NK-92 treated with Interleukin-12 subunit alpha and Interleukin-12 subunit beta, amount 100 ng/mL, for 24 hours (cell line): ENCODE data around the gene EML1.

ENCODE experiments used
- DNase-seq: peaks from one replicate; lab custom pipeline; 2025; lab: John Stamatoyannopoulos, UW

Gene EML1

DNA sequence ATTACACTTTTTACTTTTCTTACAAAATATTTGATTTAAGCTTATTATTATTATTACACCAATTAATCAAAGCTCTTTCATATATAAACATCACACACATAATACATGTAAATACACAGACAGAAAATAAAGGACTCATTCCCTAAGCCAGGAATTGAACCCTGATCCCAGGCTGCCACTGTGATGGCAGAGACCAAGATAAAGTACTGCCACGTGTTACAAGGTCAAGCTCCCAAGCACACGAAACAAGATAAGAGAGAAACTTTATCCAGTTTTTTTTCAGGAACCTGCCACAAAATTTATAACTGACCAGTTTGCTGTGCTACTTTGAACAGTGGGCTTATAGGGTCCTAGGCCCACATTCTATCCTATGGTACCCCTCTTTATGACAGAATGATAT is 111.3 kb downstream of the EML1 start:
- DNase-seq = no peak

DNA sequence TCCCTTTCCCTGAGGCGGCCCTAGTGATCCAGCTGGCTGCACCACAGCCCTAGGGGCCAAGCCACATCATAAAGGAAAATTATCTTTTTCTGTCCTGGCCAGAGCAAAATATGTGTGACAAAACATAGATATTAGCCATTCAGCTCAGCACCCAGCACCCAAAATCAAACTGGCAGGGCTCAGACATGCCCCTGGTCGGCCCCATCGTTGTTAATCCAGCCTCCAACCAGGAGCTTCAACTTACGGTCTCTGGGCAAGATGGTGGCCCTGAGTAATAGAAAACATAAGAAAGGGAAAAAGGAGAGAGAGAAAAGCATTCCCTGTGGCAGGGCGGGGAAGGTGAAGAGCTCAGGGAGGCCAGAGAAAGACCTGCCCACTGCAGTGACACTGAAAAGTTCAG is 111.9 kb downstream of the EML1 start:
- no peak for DNase-seq

DNA sequence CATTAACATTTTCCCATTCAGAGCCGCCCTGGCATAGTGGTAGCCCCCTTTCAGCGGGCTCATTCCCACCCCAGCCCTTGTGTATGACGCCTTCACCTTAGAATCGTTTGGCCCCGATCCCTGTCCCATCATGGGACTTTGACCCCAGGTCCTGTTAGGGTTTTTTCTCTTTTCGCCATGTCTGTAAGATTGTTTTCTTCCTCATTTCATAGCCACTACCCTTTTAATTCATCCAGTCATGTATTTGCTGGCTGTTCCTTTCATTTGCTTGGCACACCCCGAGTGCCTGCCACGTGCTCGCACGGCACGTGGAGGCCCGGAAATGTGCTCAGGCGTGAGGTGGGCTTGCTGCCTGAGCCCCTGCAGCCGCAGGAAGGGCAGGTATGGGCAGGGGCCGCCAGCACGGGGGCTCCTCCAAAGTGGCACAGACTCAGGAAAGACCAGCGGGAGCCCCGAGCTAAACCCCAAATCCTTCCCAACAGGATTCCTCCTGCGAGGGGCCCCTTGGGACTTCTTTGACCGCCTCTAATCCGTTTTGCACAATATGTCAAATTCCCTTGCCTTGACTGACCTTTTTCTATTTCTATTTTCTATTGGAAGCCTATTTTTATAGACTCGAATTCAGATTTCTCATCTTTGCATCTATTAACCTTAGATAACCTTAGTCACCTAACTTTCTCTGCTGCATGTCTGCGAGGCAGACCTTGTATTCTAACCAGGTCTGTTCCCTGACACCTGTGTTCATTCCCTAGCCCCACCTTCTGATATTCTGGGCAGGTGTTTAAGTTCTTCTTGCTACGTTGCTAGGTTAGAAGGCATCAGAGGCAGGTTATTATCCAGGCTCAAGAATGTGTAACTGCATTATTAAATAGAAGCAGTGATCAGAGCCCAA is 114.8 kb downstream of the EML1 start:
- no peak for DNase-seq

DNA sequence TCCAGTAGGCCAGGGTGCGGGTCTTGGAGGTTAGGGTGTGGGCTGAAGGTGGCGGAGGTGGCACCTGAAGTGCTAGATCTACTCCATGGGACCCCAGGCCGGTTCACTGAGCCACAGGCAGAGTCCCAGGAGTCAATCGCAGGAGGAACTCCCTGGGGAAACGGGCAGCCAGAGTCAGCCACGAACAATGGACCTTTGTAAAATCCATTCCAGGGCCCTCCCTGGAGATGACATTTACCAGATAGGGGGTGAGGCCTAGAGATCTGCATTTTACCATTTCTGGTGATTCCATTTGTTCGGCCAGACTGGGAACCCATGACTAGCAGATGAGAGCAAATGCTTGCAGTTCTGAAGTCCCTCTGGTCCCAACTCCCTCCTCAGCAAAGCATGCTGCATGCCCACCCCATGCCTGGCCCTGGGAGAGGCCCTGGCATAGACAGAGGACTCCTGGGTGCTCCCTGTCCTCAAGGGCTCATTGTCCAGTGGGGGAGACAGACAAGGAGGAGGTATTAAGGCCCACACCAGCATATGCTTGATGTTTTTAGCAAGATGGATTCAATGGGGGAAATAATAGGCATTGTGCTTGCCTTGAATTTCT is 115.5 kb downstream of the EML1 start:
- no peak for DNase-seq

DNA sequence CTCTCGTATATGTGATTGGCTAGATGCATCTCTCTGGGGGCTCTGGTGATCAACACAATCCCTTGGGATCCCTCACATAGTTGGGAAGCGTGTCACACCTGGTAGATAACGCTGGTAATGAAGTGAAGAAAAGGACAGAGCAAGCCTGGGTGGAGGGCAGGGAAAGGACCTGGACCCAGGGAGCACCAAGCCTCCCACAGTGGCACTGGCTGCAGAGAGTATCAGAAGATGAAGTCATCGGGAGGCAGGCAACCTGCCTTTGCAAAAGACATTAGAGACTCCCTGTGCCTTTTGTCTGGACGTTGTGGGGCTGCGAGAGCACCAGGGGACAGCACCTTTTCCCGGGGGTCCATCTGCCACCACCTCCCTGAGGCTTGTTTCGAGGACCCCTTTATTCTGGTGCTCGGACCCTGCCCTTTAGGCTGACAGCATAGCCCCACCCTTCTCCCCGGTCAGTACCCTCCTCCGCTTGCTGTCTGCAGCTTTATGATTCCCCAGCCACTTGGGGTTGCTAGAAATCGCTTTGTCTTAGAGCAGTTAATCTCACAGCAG is 116.4 kb downstream of the EML1 start:
- no peak for DNase-seq

DNA sequence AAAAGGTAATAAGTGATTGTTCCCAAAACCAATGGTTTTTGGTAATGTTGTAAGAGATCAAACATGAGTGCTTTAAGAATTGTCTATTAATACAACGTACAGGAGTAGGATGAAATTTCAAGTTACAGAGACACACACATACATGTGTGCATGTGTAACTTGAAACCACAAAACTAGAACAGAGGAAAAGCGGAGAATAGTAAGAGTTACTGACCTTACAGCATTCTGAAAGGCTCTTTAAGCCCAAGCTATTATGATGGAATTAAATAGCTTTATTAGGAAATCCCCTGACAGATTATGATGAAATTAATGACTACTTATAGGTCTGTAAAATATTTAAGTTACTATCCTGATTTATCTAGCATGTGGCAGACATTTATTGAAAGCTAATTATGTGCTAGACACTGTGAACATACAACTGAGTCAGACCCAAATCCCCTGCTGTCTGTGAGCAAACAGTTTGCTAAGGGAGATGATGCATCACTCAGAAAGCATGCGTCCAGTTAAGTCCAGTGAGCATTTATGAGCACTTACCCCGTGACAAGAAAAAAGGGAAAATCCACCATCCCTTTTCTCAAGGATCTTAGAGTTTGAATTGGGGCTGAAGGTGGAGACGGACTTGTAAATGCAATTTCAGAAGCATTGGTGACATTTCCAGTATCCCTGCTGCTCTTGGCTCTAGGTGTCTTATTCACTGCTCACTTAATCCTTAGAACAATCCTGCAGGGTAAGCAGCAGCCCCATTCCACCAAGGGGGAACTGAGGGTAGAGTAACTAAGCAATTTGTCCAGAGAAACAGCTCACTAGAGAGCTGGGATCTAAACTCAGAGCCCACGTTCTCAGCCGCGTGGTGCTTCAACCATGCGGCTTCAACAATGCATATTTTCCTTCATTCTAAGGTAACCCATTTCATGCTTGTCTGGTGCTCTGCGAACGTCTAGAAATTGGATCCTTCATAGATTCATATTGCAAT is 117.4 kb downstream of the EML1 start:
- DNase-seq = no peak

DNA sequence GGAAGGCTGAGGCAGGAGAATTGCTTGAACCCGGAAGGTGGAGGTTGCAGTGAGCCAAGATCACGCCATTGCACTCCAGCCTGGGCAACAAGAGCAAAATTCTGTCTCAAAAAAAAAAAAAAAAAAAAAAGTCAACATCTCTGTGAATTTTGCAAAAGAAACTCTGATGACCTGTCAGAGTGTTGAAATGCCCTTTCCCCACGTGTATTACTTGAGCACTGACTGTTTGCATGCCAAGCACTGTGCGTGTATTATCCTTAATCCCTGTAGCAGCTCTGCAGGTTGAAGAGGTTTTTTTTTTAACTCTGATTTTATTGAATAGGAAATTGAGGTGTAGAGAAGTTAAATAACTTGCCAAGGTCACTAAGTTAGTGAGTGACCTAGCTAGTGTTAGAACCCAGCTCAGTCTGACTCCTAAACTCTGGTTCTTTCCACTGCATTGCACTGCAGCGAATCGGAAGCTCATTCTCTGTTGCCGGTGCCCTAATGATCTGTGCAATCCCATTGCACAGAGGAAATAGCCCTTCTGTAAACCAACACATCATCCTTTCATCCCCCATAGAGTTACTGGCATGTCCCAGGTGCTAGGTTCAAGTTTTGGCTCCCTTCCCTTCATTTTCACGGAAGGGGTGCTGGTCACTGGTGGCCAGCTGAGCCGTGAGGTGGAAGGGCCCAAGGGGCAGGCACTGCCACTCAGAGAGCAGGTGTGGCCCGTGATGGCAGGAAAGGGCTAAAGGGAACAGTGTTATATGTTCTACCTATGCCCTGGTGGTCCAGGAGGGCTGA is 122.3 kb downstream of the EML1 start:
- no peak for DNase-seq

DNA sequence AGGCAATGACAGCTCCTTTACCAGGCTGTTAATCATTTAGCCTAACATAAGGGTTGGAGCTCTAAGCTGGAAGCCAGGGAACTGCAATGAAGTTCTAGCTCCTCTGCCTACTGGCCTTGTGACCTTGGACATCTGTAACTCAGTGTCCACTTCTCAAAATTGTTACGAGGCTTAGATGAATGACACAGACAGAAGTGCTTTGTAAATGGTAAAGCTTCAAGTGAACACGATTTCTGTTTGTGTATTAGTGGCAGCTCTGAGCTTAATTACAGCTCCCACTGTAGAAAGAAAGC is 122.8 kb downstream of the EML1 start:
- no peak for DNase-seq

DNA sequence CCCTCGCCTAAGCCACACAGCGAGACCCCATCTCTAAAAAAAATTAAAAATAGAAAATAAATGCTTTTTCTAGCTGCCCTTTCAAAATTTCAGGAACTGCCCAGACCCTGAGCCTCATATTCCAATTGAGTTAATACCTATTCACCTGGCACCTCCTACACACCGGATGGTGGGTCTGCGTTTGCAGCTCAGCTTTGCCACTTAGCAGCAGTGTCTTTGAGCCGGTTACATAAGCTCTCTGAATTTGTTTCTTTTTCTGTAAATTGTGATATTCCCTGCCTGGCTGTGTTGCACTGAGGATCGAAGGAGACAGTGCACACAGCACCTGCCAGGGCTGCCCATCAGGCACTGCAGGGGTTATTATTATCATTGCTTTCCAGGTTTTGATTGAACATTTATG is 125.6 kb downstream of the EML1 start:
- DNase-seq = no peak

DNA sequence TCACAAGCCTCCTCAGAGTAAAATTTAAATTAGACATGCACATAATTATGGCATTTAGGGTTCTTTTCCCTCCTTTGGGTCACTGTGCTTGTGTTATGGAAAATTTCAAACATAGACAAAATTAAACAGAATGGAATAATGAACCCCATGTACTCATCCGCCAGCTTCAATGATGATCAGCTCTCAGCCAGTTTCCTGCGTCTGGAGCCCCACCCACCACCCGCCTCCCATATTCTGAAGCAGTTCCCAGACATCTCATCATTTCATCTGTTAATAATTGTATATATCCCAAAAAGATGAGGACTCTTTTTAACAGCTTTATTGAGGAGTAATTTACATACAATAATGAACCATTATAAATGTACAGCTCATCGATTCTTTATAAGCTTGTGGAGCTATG is 128.2 kb downstream of the EML1 start:
- DNase-seq = no peak

DNA sequence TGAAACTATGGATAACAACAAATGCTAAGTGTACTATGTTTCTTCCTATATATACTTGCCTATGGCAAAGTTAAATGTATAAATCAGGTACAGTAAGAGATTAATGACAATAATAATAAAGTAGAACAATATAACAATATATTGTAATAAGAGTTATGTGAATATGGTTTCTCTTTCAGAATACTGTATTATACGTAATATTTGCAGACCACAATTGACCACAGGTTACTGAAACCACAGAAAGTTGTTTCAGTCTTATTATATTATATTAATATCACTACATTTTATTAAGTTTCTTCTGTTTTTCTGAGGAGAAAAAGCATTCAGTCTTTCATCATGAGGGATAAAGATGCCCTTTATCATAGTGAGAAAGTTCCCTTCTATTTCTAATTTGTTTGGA is 131.2 kb downstream of the EML1 start:
- DNase-seq = no peak

DNA sequence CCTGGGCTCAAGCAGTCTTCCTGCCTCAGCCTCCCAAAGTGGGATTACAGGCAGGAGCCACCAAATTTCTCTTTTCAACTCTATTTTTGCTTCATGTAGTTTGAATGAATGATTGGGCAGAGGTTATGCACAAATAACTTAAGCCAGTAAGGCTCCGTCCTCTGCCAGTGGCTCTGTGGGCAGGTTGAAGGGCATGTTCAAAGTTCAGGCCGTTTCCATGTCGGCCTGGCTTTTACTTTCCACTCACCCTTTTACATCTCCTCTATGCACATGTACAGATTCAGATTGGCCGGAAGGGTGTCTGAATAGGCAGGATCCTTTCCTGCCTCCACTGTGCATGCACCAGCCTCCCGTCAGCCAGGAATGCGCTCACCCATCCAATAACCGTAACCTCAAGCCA is 132.3 kb downstream of the EML1 start:
- DNase-seq = no peak

DNA sequence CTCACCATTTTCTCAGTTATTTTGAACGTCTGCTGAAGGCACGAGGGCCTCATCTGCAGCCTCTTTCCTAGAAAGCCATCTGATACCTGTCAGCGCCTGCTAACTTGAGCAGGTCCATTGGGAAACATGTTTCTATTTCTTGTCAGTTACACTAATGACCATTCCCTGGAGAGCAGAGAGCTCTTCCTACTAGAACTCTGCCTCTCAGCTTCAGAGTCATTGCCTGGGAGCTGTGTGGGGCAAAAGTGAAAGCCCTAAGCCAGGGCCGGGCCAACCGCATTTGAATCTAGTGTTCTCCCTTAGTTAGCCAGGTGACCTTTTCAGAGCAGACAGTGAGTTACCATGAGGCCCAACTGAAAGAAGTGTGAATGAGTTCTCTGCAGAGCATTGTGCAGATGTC is 135.8 kb downstream of the EML1 start:
- no peak for DNase-seq

DNA sequence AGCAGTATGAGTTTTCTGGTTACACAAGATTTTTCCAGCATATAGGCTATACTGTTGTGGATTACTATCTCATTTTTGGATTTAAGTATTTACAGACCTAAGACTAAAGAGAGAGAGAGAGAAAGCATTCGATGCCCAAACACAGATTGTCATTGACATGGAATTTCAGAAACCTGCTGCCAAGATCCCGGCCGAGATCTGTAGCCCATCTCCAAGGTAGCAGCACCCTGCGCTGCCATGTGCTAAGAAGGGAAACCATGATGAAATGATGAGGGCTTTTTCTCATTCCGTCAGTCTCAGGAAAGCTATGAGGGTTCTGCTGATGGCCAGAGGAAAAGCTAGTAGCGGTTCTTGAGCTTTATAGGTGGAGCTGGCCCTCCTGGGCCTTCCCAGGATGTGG is 136.4 kb downstream of the EML1 start:
- DNase-seq = no peak

DNA sequence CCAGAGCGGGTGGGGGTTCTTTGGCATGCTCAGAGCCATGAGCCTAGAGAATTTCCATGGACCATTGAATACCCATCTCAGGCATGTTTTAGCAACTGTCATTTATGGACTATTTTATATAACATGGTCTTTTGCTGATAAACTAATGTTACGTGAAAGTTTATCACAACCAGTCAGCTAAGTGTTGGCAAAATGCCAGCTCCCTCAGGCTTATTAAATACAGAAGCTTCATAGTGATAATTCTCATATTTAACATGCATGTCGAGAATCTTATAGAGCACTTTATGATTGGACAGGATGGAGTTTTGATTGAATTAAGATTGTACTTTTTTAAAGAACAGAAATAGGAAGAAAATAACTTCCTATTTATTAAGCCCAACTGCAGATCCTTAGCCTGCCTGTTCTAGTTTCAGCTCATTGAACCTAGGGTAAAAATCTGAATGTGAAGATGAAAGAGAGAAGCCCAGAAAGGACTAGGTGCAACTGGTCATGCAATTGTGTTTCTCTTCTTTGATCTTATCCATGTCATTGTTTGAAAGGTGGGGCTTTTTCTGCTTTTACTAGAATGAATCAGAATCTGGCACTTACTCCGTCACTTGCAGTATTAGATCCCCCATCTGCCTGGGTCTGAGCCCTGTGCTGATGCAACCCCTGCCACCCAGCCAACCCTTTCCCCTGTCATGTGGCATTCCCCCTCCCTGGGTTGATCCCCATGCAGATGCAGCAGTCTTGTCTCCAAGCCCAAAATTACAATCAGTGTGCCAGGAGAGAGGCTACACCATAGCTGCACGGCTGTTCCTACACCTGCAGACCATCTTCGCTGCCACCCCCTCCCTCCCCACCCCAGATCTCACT is 137.4 kb downstream of the EML1 start:
- DNase-seq = no peak

DNA sequence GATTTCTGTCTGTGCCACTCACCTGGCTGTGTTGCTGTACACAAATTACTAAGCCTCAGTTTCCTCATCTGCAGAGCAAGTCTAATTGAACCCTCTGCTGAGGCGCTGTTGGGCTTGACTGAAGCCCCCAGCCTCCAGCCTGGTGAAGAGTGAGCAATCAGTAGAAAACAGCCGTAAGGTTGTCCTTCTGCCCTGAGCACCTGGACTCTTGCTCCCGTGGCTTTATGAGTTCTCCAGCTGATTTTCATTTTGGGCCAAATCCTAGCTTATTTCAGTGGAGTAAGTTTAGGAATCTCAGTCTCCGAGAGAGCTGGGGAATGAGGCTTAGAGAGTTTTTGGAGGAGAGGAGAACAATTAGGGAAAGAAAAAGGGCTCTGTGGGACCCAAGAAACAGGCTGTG is 138.1 kb downstream of the EML1 start:
- no peak for DNase-seq

DNA sequence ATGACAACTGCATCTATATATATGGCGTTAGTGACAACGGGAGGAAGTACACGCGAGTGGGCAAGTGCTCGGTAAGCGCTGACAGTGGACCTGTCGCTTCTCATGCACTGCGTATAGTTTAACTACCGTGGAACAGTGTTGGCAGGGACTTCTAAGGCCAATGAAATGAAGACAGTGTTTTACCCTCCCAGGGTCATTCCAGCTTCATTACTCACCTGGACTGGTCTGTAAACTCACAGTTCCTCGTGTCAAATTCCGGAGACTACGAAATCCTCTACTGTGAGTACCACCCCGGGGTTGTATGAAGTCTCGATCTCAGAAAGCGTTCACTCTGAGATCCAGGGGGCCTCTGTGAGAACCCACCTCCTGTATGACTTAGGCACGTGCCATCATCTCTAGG is 142.8 kb downstream of the EML1 start:
- no peak for DNase-seq

DNA sequence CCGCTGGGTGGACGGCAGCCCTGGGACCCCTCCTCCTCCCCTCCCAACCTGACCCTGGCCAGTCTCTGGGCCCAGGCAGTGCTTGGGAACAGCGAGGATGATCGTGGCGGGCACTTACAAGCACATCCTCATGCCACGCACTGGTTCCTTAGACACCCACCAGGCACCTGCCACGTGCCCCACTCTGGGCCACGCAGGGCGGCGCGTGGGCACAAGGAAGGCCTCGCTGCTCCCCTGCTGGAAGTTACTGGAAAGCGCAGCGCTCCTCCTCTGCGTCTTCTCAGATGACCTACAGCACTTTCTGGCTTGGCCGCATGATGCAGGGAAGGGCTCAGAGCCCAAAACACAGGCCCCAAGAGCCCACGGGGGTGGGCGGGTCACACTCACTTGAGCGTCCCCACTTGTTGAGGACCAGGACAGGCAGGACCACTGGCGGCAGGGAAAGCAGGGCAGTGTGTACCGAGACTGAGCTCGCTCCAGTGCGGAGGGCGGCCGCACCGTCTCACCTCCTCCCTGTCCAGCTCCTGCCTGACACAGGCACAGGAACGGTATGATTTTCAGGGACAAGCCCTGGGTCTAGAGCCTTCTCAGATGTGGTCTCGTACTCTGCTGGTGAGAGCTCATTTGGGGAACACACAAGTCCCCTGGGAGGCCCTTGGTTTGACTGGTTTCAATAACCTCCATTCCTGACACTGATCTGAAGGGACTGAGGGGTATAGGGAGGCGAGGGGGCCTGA is 143.7 kb downstream of the EML1 start:
- DNase-seq = no peak

DNA sequence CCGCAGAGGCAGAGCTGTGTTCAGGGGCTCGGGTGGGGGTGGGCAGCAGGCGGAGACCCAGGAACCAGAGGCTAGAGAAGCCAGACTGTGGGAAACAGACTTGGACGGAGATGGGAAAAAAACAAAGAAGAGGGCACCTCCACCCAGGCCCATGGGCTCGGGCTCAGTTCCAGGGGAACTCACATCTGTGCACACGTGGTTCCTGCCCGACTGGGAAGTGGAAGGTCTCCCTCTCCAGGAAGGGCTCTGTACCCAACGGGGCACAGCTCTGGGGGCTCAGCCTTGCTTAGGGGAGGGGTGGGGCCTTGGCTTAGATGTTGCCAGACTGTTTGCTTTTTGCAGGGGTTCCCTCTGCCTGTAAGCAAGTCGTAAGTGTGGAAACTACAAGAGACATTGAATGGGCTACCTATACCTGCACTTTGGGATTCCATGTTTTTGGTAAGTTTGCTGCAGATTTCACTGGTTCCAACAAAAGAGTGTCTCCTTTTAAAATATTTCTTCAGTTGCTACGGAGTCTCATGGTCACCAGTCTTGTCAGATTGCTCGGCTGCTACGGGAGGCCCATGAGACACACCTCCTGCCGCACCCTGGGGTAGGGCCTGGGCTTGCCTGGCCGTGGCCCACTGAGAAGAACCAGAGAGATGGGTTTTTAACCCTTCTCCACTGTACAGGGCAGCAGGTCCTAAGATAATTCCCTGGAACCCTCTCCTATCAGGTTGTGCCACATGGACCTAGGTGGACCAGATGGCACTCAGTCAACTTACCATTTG is 144.4 kb downstream of the EML1 start:
- DNase-seq = no peak
